ENCODE data around the gene SLC22A17. TPM values are rescaled to one million over a fixed set of nuclear protein-coding genes. Genes with fewer than 3 reads are reported as not detected.
A peak's percentile ranks its signal among the peaks of the same experiment; 100 is the strongest.

The SLC22A17 gene
- total RNA-seq, 2 experiments from 2014 or later = 3.0 to 3.4 TPM

DNA sequence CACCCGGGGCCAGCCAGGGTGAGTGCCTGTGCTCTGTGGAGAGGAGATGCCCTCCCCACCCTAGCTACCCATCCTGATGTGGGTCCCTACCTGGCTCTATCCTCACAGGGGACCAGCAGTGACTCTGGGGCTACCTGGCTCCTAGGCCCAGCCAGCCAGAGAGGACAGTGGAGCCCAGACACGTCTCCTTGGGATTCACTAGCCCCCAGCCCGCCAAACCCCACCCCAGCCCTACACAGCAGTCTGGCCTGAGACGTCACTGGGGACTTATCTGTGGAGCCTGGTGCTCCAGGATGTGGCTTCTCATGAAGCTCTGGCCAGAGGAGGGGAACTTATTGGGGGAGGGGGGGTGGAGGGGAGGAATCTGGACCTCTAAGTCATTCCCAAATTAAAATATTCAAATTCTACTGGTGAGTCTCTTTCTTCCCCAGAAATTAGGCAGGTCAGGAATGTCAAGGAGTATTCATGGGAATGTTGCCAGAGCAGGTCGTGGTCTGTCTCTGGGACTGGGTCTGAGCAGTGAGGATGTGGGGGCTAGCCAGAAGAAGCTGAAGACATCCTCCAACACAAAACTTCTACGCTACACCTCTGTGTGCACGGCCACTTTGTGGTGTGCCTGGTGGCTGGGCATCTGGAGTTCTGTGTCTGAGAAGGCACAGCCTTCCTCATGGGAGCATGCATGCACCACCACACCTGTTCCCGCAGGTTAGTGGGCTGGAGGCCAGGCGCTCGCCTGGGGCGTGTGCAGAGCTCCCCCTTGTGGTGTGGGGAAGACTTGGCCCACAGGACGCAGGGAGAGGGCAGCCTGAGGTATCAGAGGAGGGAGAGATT lies 26.9 kb upstream of the SLC22A17 start:
- no peak overlapping the region for H3K27ac Mint-ChIP-seq
- CTCF ChIA-PET = interaction anchor here (0.6 to 3.0 kb wide), 22 partner anchors 10 to 311 kb away, joined by 3 to 14 read pairs (median 4); partner anchors contain the start of genes PABPN1 and SLC22A17
- no peaks in the 10 kb centered on the region for H3K9me3 Mint-ChIP-seq
- POLR2A ChIA-PET = no interaction called here
- no peaks in the 10 kb centered on the region for H3K36me3 Mint-ChIP-seq (ENCODE audit: low read depth)
- no peak overlapping the region for H3K4me3 Mint-ChIP-seq
- no peaks in the 10 kb centered on the region for H3K4me1 Mint-ChIP-seq
- peak; percentile 65 for DNase-seq
- peaks cover 3% of the 10 kb centered on the region for H3K27me3 Mint-ChIP-seq

DNA sequence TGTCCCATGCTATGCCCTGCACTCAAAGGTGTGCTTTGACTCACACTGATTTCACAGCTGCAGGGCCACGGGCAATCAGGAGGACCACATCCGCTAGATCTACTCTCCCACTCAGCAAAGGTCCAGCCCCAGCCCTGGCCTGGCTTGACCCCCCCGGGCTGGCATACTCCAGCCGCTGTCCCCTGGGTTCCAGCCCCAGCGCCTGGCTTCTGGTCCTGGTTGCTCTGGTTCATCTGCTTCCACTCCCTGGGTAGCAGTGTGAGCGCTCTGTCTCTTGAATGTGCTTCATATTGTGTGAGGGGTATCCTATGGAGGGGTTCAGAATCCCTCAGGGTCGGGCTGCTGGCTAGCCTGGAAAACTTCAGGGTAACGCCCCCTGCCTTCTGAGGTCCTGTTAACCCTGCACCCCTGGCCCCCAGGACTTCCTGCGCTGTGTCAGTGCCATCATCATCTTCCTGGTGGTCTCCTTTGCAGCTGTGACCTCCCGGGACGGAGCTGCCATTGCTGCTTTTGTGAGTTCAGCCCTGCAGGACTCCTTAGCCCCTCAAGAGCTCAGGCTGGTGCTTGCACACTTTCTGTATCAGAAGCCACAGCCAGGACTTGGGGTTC lies 26.0 kb upstream of the SLC22A17 start:
- H3K4me3 Mint-ChIP-seq = no peak overlapping the region
- no peaks in the 10 kb centered on the region for H3K9me3 Mint-ChIP-seq
- POLR2A ChIA-PET = no interaction called here
- H3K27ac Mint-ChIP-seq = no peak overlapping the region
- H3K4me1 Mint-ChIP-seq = no peaks in the 10 kb centered on the region
- CTCF ChIA-PET = interaction anchor here (0.7 to 3.0 kb wide), 8 partner anchors 9 to 310 kb away, joined by 3 to 14 read pairs (median 4); partner anchors contain the start of gene SLC22A17
- H3K27me3 Mint-ChIP-seq = peaks cover 3% of the 10 kb centered on the region
- no peak for DNase-seq
- H3K36me3 Mint-ChIP-seq (ENCODE audit: low read depth) = no peaks in the 10 kb centered on the region

DNA sequence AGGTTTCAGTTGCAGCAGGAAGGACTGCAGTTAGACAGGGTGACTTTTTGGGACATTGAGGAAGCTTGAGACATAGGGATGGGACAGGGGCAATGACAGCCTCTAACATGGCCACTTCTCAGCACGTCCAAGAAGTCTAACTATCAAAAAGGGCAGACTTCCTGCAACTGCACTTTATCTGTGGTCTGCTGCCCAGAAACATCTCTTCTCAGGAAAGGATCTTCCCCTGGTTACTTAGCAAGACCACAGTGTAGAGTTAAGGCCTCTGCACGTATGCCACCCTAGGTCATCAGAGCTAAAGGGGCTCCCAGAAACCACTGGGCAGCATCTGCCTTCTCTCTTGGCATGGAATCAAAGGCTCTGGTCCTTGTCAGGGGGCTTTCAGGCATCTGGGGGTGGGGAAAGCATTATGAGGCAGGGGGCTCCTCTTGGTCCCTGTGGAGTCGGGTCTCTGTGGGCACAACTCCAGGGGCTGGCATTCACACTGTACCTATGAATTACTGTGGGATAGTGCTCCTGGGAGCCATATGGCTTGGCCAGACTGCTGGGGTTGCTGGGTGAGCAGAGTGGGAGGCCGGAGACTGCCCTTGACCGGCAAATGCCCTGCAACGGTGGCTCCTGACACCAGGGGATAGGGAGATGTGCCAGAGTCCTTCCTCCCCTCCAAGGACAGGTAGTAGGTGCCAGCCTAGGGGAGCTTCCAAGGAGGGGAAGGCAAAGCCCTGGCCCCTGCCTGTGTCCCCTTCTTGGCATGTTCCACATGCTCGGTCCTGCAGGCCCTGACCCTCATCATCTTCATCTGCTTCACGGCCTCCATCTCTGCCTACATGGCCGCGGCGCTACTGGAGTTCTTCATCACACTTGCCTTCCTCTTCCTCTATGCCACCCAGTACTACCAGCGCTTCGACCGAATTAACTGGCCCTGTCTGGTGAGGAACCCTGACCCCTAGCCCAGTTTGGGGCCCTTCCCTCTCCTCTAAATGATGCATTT lies 25.2 kb upstream of the SLC22A17 start:
- no peaks in the 10 kb centered on the region for H3K4me1 Mint-ChIP-seq
- ChIA-PET POLR2A (no interaction called here), CTCF (interaction anchor here (0.6 to 3.0 kb wide), 5 partner anchors 8 to 905 kb away, joined by 3 to 14 read pairs (median 4); no protein-coding TSS in a partner anchor)

DNA sequence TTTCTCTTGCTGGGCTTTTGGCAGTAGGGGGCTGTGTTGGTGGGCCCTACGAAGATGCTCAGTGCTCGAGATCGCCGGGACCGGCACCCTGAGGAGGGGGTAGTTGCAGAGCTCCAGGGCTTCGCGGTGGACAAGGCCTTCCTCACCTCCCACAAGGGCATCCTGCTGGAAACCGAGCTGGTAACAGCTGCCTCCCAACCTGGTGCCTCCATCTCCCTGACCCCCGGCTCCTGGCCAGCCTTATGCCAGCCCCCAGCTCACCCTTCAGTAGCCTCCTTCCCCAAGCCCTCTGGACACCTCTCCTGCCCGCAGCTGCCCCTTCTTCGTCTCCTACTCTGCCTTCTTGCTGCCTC lies 24.5 kb upstream of the SLC22A17 start:
- Mint-ChIP-seq H3K27me3 (peaks cover 3% of the 10 kb centered on the region), H3K9me3 (no peaks in the 10 kb centered on the region), H3K4me3 (no peak overlapping the region), H3K4me1 (peaks cover 3% of the 10 kb centered on the region), H3K27ac (no peak overlapping the region), H3K36me3 (ENCODE audit: low read depth) (no peaks in the 10 kb centered on the region)
- ChIA-PET CTCF (interaction anchor here (0.6 to 1.9 kb wide), 2 partner anchors 44 to 906 kb away, joined by 3 to 6 read pairs; no protein-coding TSS in a partner anchor), POLR2A (no interaction called here)
- DNase-seq = no peak

More for the DNA sequence above, 25.2 kb upstream of the SLC22A17 start:
- Mint-ChIP-seq H3K36me3 (ENCODE audit: low read depth) (no peaks in the 10 kb centered on the region), H3K4me3 (no peak overlapping the region), H3K27me3 (peaks cover 3% of the 10 kb centered on the region), H3K9me3 (no peaks in the 10 kb centered on the region), H3K27ac (no peak overlapping the region)
- DNase-seq = no peak

- Mint-ChIP-seq H3K4me1 (peaks cover 5% of the 10 kb centered on the region), H3K9me3 (no peaks in the 10 kb centered on the region), H3K4me3 (no peak within 1 kb of the TSS), H3K27ac (no peak within 1 kb of the TSS), H3K27me3 (peaks cover 3% of the 10 kb centered on the region), H3K36me3 (ENCODE audit: low read depth) (no peaks in the 10 kb centered on the region)
- CTCF ChIA-PET = interaction anchor here (1.9 kb wide), 1 partner anchor 44 kb away, joined by 6 read pairs; no protein-coding TSS in a partner anchor
- no peak for DNase-seq
- POLR2A ChIA-PET = no interaction called here
These were observed 24.0 kb upstream of the SLC22A17 start, which contains the start of gene CMTM5 for GRCh38 chr14:23376482-23377197. CMTM5 (plus strand) TSS chr14:23377046; CDS start chr14:23377252, 206 bp downstream.

- POLR2A ChIA-PET = no interaction called here
These were observed 23.0 kb upstream of the SLC22A17 start for GRCh38 chr14:23375527-23376251.

DNA sequence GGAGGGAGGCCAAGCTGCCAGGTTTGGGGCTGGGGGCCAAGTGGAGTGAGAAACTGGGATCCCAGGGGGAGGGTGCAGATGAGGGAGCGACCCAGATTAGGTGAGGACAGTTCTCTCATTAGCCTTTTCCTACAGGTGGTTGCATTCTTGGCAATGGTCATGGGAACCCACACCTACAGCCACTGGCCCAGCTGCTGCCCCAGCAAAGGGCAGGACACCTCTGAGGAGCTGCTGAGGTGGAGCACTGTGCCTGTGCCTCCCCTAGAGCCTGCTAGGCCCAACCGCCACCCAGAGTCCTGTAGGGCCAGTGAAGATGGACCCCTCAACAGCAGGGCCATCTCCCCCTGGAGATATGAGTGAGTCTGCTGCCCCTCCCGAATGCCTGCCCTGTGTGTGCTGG lies 20.4 kb upstream of the SLC22A17 start:
- H3K36me3 Mint-ChIP-seq (ENCODE audit: low read depth) = no peaks in the 10 kb centered on the region
- POLR2A ChIA-PET = no interaction called here
- peaks cover 5% of the 10 kb centered on the region for H3K4me1 Mint-ChIP-seq
- H3K27me3 Mint-ChIP-seq = peaks cover 3% of the 10 kb centered on the region
- no peak for DNase-seq
- H3K4me3 Mint-ChIP-seq = no peak overlapping the region
- no peaks in the 10 kb centered on the region for H3K9me3 Mint-ChIP-seq
- CTCF ChIA-PET = no interaction called here
- no peak overlapping the region for H3K27ac Mint-ChIP-seq

More at GRCh38 chr14:23375527-23376251, 23.0 kb upstream of the SLC22A17 start:
- CTCF ChIA-PET = interaction anchor here (1.9 kb wide), 1 partner anchor 45 kb away, joined by 6 read pairs; no protein-coding TSS in a partner anchor
- Mint-ChIP-seq H3K4me1 (peaks cover 5% of the 10 kb centered on the region), H3K9me3 (no peaks in the 10 kb centered on the region), H3K27me3 (peaks cover 1% of the 10 kb centered on the region), H3K36me3 (ENCODE audit: low read depth) (no peaks in the 10 kb centered on the region), H3K27ac (no peak overlapping the region), H3K4me3 (no peak overlapping the region)
- no peak for DNase-seq

GRCh38 chr14:23372509-23372908 lies 19.8 kb upstream of the SLC22A17 start, which contains the start of gene IL25:
IL25 (plus strand) TSS chr14:23372809.
- Mint-ChIP-seq H3K27me3 (peaks cover 7% of the 10 kb centered on the region), H3K9me3 (no peaks in the 10 kb centered on the region), H3K4me1 (peaks cover 5% of the 10 kb centered on the region), H3K27ac (no peak within 1 kb of the TSS), H3K36me3 (ENCODE audit: low read depth) (no peaks in the 10 kb centered on the region), H3K4me3 (no peak within 1 kb of the TSS)
- DNase-seq = no peak
- POLR2A ChIA-PET = no interaction called here
- CTCF ChIA-PET = no interaction called here

DNA sequence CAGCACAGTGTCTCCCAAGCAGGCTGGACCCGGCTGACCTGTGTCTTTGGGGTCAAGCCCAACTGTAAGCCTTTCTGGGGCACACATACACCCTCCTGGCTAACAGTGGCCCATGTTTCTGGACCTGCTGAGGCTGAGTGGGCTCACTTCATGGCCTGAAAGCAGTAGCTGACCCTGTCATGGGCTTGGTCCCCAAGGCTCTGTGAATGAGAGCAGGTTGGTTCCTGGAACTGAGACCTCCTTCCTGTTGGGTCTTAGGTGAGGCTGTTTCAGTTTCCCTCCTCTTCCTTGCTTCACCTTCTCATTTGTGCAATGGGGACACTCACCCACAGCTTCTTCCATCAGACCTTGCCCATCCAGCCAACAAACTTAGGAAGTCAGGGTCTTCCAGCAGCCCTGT lies 19.2 kb upstream of the SLC22A17 start:
- Mint-ChIP-seq H3K27ac (no peak overlapping the region), H3K4me3 (no peak overlapping the region), H3K9me3 (no peaks in the 10 kb centered on the region), H3K36me3 (ENCODE audit: low read depth) (no peaks in the 10 kb centered on the region), H3K27me3 (peaks cover 13% of the 10 kb centered on the region), H3K4me1 (peaks cover 7% of the 10 kb centered on the region)
- no peak for DNase-seq
- CTCF ChIA-PET = no interaction called here
- POLR2A ChIA-PET = no interaction called here

DNA sequence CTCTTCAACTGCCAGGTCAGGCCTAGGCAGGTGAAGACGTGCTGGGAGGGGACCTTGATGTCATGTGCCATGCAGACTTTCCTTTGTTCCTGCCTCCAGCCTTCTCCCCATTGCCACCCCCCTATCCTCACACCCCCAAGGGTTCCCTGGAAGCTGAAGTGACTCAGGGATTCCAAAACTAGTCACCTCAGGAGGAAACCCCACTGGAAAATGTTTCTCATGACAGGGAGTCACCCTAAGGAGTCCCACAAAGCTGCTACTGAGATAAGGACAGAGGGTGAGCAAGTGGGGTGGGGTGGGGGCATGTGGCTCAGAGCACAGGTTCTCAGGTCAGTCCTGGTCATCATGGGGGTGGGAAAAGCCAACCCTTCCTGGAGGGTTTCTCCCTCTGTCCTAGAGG lies 17.5 kb upstream of the SLC22A17 start:
- ChIA-PET POLR2A (no interaction called here), CTCF (interaction anchor here (0.6 to 2.5 kb wide), 4 partner anchors 9 to 174 kb away, joined by 3 to 14 read pairs (median 4); partner anchors contain the start of gene PABPN1)
- Mint-ChIP-seq H3K27me3 (peaks cover 20% of the 10 kb centered on the region), H3K4me1 (peaks cover 7% of the 10 kb centered on the region), H3K4me3 (no peak overlapping the region), H3K9me3 (no peaks in the 10 kb centered on the region), H3K27ac (no peak overlapping the region), H3K36me3 (ENCODE audit: low read depth) (no peaks in the 10 kb centered on the region)
- DNase-seq = no peak

DNA sequence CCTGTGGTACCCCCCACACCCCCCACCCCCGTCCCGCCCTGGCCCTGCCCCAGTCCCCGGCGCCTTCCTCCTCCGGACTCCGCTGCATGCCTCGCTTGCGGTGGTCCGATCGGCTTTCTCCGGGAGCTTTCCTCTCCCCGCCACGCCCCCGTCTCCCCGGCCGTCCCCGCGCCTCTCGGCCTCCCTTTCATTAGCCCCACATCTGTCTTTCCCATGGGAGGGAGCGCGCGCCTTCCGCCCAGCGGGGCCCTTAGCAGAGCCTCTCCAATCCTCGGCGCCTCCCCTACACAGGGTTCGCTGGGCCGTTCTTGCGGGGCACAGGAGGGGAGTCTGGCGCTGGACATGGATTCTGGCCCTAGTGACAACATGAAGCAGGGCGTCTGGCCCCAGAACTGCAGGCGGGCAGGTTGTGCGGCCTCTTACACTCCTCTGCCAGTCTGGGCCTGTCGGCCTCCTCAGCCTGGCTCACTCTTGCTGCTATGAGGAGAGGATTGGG lies 13.8 kb upstream of the SLC22A17 start:
- Mint-ChIP-seq H3K36me3 (ENCODE audit: low read depth) (no peaks in the 10 kb centered on the region), H3K9me3 (no peaks in the 10 kb centered on the region), H3K4me3 (no peak overlapping the region), H3K4me1 (peaks cover 2% of the 10 kb centered on the region), H3K27ac (no peak overlapping the region), H3K27me3 (peaks cover 40% of the 10 kb centered on the region)
- POLR2A ChIA-PET = no interaction called here
- CTCF ChIA-PET = interaction anchor here (0.9 kb wide), 2 partner anchors 31 to 32 kb away, joined by 3 read pairs; no protein-coding TSS in a partner anchor
- no peak for DNase-seq

Measured in activated CD4-positive, alpha-beta T cell treated with anti-CD3 and anti-CD28 coated beads, Interleukin-2, amount 10 ng/mL, durations not matched to agents 7 days and 5 days (primary cell).